HG02763 (cell line): ENCODE results near the gene ALDH9A1.
A peak's percentile ranks its signal among the peaks of the same experiment; 100 is the strongest.
"Not testable (repeated sequence)": the region's sequence is repeated elsewhere in the genome, so short reads cannot be mapped to it uniquely, and the experiment has no call there.

Source experiments
- ATAC-seq: cut with Tn5 transposase; IDR thresholded peaks from one replicate; pipeline ENCODE4 v1.9.1; 2021; ENCODE audit warnings: mild to moderate bottlenecking, moderate library complexity; ENCODE audit not compliant: unreplicated experiment

ALDH9A1 gene

GRCh38 chr1:165697881-165698760 is at the start of gene ALDH9A1:
ALDH9A1 (minus strand) TSS chr1:165698562; CDS start chr1:165698558, 4 bp downstream.
- ATAC-seq, result peak; percentile 89

GRCh38 chr1:165747632-165748447 is 49.5 kb upstream of the ALDH9A1 start:
- ATAC-seq, result no peak

- ATAC-seq, result not testable (repeated sequence)
Observed at GRCh38 chr1:165744913-165745312, 46.6 kb upstream of the ALDH9A1 start.

- no peak for ATAC-seq
Observed at GRCh38 chr1:165742194-165742593, 43.8 kb upstream of the ALDH9A1 start.

- peak; percentile 97 for ATAC-seq
Observed at GRCh38 chr1:165738794-165739193, 40.4 kb upstream of the ALDH9A1 start.

GRCh38 chr1:165737196-165737595 is 38.8 kb upstream of the ALDH9A1 start:
- no peak for ATAC-seq

GRCh38 chr1:165734906-165735305 is 36.5 kb upstream of the ALDH9A1 start:
- no peak for ATAC-seq

GRCh38 chr1:165726841-165727240 is 28.5 kb upstream of the ALDH9A1 start:
- no peak for ATAC-seq

GRCh38 chr1:165726169-165726568 is 27.8 kb upstream of the ALDH9A1 start:
- ATAC-seq, result no peak

- ATAC-seq, result no peak
Observed at GRCh38 chr1:165717918-165718515, 19.7 kb upstream of the ALDH9A1 start.

GRCh38 chr1:165716265-165717051 is 18.1 kb upstream of the ALDH9A1 start:
- not testable (repeated sequence) for ATAC-seq

GRCh38 chr1:165712764-165713163 is 14.4 kb upstream of the ALDH9A1 start:
- ATAC-seq, result no peak

- no peak for ATAC-seq
Observed at GRCh38 chr1:165707984-165708706, 9.8 kb upstream of the ALDH9A1 start.

GRCh38 chr1:165703648-165704047 is 5.3 kb upstream of the ALDH9A1 start:
- ATAC-seq, result no peak

- not testable (repeated sequence) for ATAC-seq
Observed at GRCh38 chr1:165701922-165702321, 3.6 kb upstream of the ALDH9A1 start.

- ATAC-seq, result no peak
Observed at GRCh38 chr1:165699577-165699976, 1.2 kb upstream of the ALDH9A1 start.

GRCh38 chr1:165698761-165699052 is 345 bp upstream of the ALDH9A1 start:
- no peak for ATAC-seq

- ATAC-seq, result no peak
Observed at GRCh38 chr1:165697491-165697880, 876 bp downstream of the ALDH9A1 start.

- ATAC-seq, result no peak
Observed at GRCh38 chr1:165696625-165697100, 1.7 kb downstream of the ALDH9A1 start.

- ATAC-seq, result no peak
Observed at GRCh38 chr1:165695031-165695430, 3.3 kb downstream of the ALDH9A1 start.
